HG02885 (cell line): Measurements from ENCODE around the gene MYH10.

Experiments used
- ATAC-seq: cut with Tn5 transposase; IDR thresholded peaks from one replicate; pipeline ENCODE4 v1.9.1; 2021; ENCODE audit warnings: mild to moderate bottlenecking; ENCODE audit not compliant: unreplicated experiment, poor library complexity

Gene MYH10

DNA sequence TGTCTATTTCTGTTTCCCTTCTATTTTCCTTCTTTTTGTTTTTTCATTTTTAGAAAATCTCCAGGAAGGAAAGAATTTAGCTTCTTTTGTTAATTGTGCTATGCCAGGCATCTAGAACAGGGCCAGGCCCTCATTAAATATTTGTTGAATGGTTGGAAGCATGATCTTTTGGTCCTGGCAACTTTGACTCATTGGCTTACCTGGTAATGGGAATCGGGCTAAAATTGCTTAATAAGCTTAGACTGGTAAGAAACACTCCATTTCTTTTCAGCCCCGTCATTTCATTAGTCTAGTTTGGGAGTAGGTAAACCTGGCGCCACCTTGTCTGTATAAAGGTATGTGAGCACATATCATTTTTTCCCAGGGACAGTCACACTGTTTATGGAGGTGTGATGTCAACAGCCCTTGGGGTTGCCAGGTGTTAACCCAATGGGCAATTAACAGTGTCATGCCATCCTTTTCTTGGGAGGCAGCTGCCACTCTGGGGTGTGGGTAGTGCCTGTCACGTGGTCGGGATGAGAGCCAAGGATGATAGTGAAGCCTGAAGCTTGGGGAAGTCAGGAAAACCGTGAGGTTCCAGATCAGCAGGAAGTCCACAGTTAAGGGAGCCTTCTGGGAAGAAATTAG, 204.3 kb downstream of the MYH10 start:
- ATAC-seq: no peak
